ENCODE data around the gene ALDH2. TPM values are rescaled to one million over a fixed set of nuclear protein-coding genes. Genes with fewer than 3 reads are reported as not detected.
A peak's percentile ranks its signal among the peaks of the same experiment; 100 is the strongest.
"Not testable (repeated sequence)": the region's sequence is repeated elsewhere in the genome, so short reads cannot be mapped to it uniquely, and the experiment has no call there.

Gene ALDH2
- total and polyA plus RNA-seq, 2 donors (not counting 1 experiment from before 2014, with no cell fraction given), result 7.0 to 22.3 TPM

DNA sequence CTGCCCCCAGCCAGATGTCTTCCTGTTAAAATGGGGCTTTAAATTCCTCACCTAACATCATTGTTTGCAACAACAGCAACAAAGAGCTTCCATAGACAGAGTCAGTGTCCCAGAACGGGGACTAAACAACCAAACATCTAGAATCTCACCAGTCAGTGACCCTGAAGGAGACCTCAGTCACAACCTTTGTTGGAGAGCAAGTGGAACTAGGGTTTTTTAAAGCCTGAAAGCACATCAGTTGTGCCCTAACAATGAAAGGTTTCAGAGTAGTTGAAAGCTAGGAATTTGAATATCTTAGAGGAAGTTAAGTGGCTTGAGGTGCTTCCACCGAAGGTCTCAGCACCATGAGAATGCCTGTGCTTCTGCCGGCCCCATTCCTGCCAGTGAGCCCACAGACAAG is 5.0 kb upstream of the ALDH2 start:
- Histone ChIP-seq H4K20me1 (ENCODE audit: control insufficient read depth, insufficient read depth, low read length, poor library complexity, severe bottlenecking) (no peaks in the 10 kb centered on the region), H2AFZ (ENCODE audit: insufficient read depth, low read depth, low read length, poor library complexity, severe bottlenecking) (peak overlapping the region; percentile 17), H3K27ac (ENCODE audit: low read length in 2 of 2) (peak overlapping the region; percentile 27 to 44), H3K79me2 (ENCODE audit: control insufficient read depth, insufficient read depth, low read length) (no peaks in the 10 kb centered on the region), H3K9me3 (ENCODE audit: control extremely low read depth in 1 of 3, control insufficient read depth in 2 of 3, insufficient read depth in 1 of 3, low read length in 2 of 3) (peaks cover 0 to 6% (median 0%) of the 10 kb centered on the region in 3 donors), H3K9ac (ENCODE audit: low read length) (no peak overlapping the region), H3K36me3 (replicated peaks in 1 of 2; ENCODE audit: control extremely low read depth in 1 of 2, control insufficient read depth in 1 of 2, extremely low read depth in 1 of 2, insufficient read depth in 2 of 2, low read length in 1 of 2) (peaks cover 0 to 5% of the 10 kb centered on the region in 2 experiments), H3K4me2 (replicated peaks; ENCODE audit: low read depth, low read length, poor library complexity, severe bottlenecking) (peak overlapping the region; percentile 36), H3K4me1 (ENCODE audit: control insufficient read depth in 2 of 2, insufficient read depth in 2 of 2, low read length in 2 of 2) (peaks cover 71 to 85% of the 10 kb centered on the region in 2 donors), H3K27me3 (replicated peaks in 1 of 4; ENCODE audit: control extremely low read depth in 1 of 4, control insufficient read depth in 3 of 4, insufficient read depth in 4 of 4, low read length in 3 of 4) (no peaks in the 10 kb centered on the region), H3K4me3 (ENCODE audit: control extremely low read depth in 1 of 5, extremely low read depth in 1 of 5, insufficient read depth in 1 of 5, low read depth in 2 of 5, low read length in 4 of 5) (no peak overlapping the region)
- WGBS (ENCODE audit: insufficient coverage), result 3% methylated on average over 2 of the region's 3 CpGs
- Mint-ChIP-seq H3K27me3 (no peaks in the 10 kb centered on the region), H3K4me1 (peaks cover 84% of the 10 kb centered on the region), H3K9me3 (ENCODE audit: insufficient read depth) (no peaks in the 10 kb centered on the region), H3K27ac (peak overlapping the region; percentile 86), H3K4me3 (peak overlapping the region; percentile 62)
- no peak for TF ChIP-seq EZH2 (IDR thresholded peaks at IDR 0.05; ENCODE audit: borderline replicate concordance, insufficient read depth, low read depth, low read length, poor library complexity, severe bottlenecking)
- TF ChIP-seq, protein P1, sequence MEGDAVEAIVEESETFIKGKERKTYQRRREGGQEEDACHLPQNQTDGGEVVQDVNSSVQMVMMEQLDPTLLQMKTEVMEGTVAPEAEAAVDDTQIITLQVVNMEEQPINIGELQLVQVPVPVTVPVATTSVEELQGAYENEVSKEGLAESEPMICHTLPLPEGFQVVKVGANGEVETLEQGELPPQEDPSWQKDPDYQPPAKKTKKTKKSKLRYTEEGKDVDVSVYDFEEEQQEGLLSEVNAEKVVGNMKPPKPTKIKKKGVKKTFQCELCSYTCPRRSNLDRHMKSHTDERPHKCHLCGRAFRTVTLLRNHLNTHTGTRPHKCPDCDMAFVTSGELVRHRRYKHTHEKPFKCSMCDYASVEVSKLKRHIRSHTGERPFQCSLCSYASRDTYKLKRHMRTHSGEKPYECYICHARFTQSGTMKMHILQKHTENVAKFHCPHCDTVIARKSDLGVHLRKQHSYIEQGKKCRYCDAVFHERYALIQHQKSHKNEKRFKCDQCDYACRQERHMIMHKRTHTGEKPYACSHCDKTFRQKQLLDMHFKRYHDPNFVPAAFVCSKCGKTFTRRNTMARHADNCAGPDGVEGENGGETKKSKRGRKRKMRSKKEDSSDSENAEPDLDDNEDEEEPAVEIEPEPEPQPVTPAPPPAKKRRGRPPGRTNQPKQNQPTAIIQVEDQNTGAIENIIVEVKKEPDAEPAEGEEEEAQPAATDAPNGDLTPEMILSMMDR (IDR thresholded peaks at IDR 0.05), result no peak
- intact Hi-C loops (cut with micrococcal nuclease), result loop anchor here (2.0 to 5.0 kb wide), 2 partner anchors 13 to 354 kb away; partner anchors contain the start of gene SH2B3
- ATAC-seq (ENCODE audit: low read depth) (no peak), DNase-seq (peak; percentile 40)
- POLR2A ChIA-PET, result interaction anchor here (0.6 to 1.6 kb wide), 3 partner anchors 14 to 49 kb away, joined by 3 to 16 read pairs (median 6); no protein-coding TSS in a partner anchor
- CTCF ChIA-PET, result interaction anchor here (1.3 to 6.8 kb wide), 4 partner anchors 8 to 252 kb away, joined by 3 to 56 read pairs (median 30); no protein-coding TSS in a partner anchor

DNA sequence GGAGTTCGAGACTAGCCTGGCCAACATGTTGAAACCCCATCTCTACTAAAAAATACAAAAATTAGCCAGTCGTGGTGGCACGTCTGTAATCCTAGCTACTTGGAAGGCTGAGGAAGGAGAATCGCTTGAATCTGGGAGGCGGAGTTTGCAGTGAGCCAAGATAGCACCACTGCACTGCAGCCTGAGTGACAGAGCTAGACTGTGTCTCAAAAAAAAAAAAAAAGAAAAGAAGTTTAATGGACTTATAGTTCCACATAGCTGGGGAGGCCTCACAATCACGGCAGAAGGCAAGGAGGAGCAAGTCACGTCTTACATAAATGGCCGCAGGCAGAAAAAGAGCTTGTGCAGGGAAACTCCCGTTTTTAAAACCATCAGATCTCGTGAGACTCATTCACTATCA is 3.2 kb upstream of the ALDH2 start:
- intact Hi-C loops (cut with micrococcal nuclease), result loop anchor here (5.0 kb wide), 1 partner anchor 356 kb away; the partner anchor contains the start of gene SH2B3
- POLR2A ChIA-PET; H4K20me1 ChIP-seq (ENCODE audit: control insufficient read depth, insufficient read depth, low read length, poor library complexity, severe bottlenecking); H3K27ac ChIP-seq (ENCODE audit: low read length in 2 of 2); H3K9me3 Mint-ChIP-seq (ENCODE audit: insufficient read depth); ATAC-seq (ENCODE audit: low read depth); H3K9ac ChIP-seq (ENCODE audit: low read length); H3K4me3 ChIP-seq (ENCODE audit: control extremely low read depth in 1 of 5, extremely low read depth in 1 of 5, insufficient read depth in 1 of 5, low read depth in 2 of 5, low read length in 4 of 5); H3K27me3 Mint-ChIP-seq; H3K79me2 ChIP-seq (ENCODE audit: control insufficient read depth, insufficient read depth, low read length); H3K9me3 ChIP-seq (ENCODE audit: control extremely low read depth in 1 of 3, control insufficient read depth in 2 of 3, insufficient read depth in 1 of 3, low read length in 2 of 3); H2AFZ ChIP-seq (ENCODE audit: insufficient read depth, low read depth, low read length, poor library complexity, severe bottlenecking); H3K4me2 ChIP-seq (replicated peaks; ENCODE audit: low read depth, low read length, poor library complexity, severe bottlenecking); DNase-seq; H3K27me3 ChIP-seq (replicated peaks in 1 of 4; ENCODE audit: control extremely low read depth in 1 of 4, control insufficient read depth in 3 of 4, insufficient read depth in 4 of 4, low read length in 3 of 4); H3K36me3 ChIP-seq (replicated peaks in 1 of 2; ENCODE audit: control extremely low read depth in 1 of 2, control insufficient read depth in 1 of 2, extremely low read depth in 1 of 2, insufficient read depth in 2 of 2, low read length in 1 of 2): not testable (repeated sequence)
- Mint-ChIP-seq H3K4me3 (peak overlapping the region; percentile 89), H3K27ac (peak overlapping the region; percentile 97), H3K4me1 (peaks cover 83% of the 10 kb centered on the region)
- 97% methylated on average over 6 of the region's 10 CpGs for WGBS (ENCODE audit: insufficient coverage)
- CTCF ChIA-PET, result interaction anchor here (1.3 to 6.8 kb wide), 5 partner anchors 10 to 49 kb away, joined by 10 to 56 read pairs (median 20); no protein-coding TSS in a partner anchor
- peaks cover 64 to 82% of the 10 kb centered on the region in 2 donors for H3K4me1 ChIP-seq (ENCODE audit: control insufficient read depth in 2 of 2, insufficient read depth in 2 of 2, low read length in 2 of 2)

Data from B cell (primary cell).